ENCODE results near the gene TSC2. TPM values are rescaled to one million over a fixed set of nuclear protein-coding genes. Genes with fewer than 3 reads are reported as not detected.
"Not testable (repeated sequence)": the region's sequence is repeated elsewhere in the genome, so short reads cannot be mapped to it uniquely, and the experiment has no call there.

Gene TSC2
- total and polyA plus RNA-seq, 8 donors, result 116 to 166 (median 128) TPM

DNA sequence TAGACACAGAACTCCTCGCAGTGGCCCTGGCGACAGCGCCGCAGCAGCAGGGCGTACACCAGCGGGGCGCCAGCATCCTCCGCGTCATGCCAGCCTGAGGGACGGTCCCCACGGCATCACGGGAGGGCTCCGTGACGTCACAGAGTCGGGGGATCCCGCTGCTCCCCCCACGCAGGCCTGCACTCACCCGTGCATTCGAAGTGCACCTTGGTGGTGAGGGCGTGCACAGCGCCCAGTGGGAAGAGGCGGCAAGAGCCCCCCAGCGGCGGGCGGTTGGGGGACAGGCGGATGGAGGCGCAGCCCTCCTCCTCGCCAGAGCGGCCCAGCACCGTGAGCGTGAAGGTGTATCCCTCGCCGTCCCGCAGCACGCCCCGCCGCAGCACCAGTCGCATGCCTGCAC, 58.4 kb downstream of the TSC2 start:
- H3K4me1 ChIP-seq; H3K9me3 ChIP-seq; DNase-seq; ATAC-seq; H3K27ac ChIP-seq; H3K27me3 ChIP-seq; H3K4me3 ChIP-seq; intact Hi-C loops (cut with DNase I): not testable (repeated sequence)
- peaks cover 0 to 82% of the 10 kb centered on the region in 2 donors for H3K36me3 ChIP-seq

DNA sequence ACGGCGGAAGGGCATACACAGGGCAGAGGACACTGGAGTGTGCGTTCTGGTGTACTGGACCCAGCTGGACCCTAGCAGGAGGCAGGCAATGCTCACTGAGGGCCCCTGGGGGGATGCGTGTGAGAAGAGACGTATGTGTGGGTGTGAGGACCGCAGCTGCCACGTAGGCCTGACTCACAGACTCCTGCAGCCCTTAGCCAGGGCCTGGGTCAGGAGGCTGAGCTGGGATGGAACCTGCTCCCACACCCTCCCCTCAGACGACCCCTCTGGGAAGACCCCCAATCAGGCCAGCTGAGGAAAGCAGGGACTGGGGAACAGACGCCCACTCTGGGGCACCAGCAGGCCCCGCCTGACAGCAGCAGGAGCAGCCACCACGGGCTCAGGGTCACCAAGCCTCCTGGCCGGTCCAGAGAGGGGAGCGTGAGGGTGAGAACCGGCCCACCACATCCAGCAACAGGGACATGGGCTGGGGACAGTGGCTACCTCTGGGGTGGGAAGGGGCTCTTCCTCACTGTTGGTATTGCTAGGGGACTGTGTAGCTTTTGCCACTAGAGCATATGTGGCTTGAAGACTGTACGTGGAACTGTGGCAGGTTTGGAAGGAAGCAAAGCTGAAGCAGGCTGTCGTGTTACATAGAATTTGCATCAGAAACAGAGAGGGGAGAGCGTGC, 59.5 kb downstream of the TSC2 start:
- H3K4me1 ChIP-seq; ATAC-seq; H3K27ac ChIP-seq; H3K4me3 ChIP-seq; H3K27me3 ChIP-seq; DNase-seq; intact Hi-C loops (cut with DNase I); H3K9me3 ChIP-seq: not testable (repeated sequence)
- H3K36me3 ChIP-seq, result peaks cover 0 to 82% of the 10 kb centered on the region in 2 donors

DNA sequence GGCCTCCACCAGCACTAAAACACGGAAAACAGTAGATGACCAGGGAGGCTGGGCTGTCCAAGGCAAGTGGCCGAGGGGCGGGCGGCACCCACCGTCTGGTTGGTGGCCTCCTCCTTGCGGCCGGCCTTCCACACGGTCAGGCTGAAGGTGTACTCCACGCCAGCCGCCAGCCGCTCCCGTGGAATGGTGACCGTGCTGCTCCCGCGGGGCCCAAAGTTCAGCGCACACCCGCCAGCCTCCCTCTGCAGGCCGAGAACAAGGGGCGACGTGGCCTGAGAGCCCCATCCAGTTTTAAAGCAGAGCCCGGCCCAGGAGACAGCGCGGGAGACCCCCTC, 60.0 kb downstream of the TSC2 start:
- ATAC-seq; intact Hi-C loops (cut with DNase I): not testable (repeated sequence)

DNA sequence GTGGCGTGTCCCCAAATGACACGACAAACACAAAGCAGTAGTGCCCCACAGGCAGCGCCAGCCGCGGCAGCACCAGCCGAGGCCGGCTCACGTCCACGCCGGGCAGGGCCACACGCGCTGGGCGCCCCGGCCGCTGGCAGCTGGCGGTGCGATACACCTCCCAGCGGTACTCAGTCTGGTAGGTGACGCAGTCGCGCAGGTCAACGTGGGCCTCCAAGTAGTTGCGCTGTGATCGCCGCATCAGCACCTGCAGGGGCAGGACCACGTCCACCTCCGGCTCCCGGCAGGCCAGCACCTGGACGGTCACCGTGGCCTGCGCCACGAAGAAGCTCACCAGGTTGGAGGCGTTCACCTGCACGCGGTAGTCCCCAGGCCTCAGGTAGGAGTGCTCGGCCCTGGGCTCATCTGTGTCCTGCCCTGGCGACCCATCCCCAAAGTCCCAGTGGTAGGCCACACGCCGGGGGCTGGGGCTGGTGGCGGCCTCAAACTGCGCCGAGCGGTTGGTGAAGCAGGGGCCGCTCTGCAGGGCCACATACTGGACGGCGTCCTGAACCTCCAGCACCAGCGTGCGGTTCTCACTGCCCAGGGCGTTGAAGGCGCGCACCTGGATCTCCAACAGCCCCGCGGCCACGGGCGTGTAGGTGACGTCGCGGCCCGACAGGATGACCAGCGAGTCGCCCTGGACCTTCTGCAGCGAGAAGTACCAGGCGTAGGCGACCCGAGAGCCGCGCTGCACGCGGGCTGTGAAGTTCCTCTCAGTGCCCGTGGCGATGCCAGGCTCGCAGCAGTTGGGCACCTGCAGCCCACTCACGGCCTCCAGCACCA, 60.9 kb downstream of the TSC2 start:
- H3K27ac ChIP-seq; DNase-seq; intact Hi-C loops (cut with DNase I); ATAC-seq; H3K4me1 ChIP-seq; H3K9me3 ChIP-seq; H3K4me3 ChIP-seq; H3K27me3 ChIP-seq: not testable (repeated sequence)
- peaks cover 0 to 78% of the 10 kb centered on the region in 2 donors for H3K36me3 ChIP-seq

More for the DNA sequence above, 60.0 kb downstream of the TSC2 start:
- H3K4me1 ChIP-seq, H3K9me3 ChIP-seq, H3K27ac ChIP-seq, DNase-seq, H3K27me3 ChIP-seq, H3K4me3 ChIP-seq: not testable (repeated sequence)
- peaks cover 0 to 82% of the 10 kb centered on the region in 2 donors for H3K36me3 ChIP-seq

DNA sequence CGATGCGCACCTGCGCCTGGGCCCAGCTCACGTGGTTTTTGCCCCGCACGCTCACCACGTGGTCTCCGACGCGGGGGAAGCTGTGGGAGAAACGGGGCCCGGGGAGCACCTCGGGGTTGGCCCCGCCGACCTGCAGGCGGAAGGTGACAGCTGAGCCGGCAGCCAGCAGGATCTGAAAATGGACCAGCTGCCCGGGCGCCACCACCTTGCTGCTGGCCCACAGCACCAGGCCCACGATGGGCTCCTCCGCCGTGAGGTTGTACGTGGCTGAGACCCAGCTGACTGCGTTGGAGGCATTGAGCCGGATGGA, 61.4 kb downstream of the TSC2 start:
- H3K9me3 ChIP-seq; H3K4me3 ChIP-seq; intact Hi-C loops (cut with DNase I); H3K4me1 ChIP-seq; H3K27ac ChIP-seq; H3K27me3 ChIP-seq; ATAC-seq: not testable (repeated sequence)
- DNase-seq, result peak in 1 of 4 donors; percentile 74
- peaks cover 0 to 83% of the 10 kb centered on the region in 2 donors for H3K36me3 ChIP-seq

DNA sequence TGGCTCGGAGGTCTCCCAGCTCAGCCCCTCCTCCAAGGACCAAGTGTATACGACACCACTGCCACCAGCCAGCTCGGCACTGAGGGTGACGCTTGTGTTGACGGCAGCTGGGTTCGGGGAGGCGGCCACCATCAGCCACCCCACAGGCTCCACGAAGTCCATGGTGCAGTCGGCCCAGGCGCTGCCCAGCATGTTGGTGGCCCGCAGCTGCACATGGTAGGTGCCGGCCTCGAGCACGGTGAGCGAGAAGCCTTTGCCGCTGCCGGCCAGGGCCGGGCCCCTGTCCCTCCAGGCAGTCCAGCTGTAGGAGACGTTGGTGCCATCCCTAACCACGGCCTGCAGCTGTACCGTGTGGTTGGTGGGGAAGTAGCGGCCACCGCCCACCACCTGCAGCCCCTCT, 62.1 kb downstream of the TSC2 start:
- intact Hi-C loops (cut with DNase I); H3K27me3 ChIP-seq; H3K4me3 ChIP-seq; H3K4me1 ChIP-seq; DNase-seq; H3K9me3 ChIP-seq; H3K27ac ChIP-seq: not testable (repeated sequence)
- peak; percentile 20 for ATAC-seq
- H3K36me3 ChIP-seq, result peaks cover 0 to 89% of the 10 kb centered on the region in 2 donors

DNA sequence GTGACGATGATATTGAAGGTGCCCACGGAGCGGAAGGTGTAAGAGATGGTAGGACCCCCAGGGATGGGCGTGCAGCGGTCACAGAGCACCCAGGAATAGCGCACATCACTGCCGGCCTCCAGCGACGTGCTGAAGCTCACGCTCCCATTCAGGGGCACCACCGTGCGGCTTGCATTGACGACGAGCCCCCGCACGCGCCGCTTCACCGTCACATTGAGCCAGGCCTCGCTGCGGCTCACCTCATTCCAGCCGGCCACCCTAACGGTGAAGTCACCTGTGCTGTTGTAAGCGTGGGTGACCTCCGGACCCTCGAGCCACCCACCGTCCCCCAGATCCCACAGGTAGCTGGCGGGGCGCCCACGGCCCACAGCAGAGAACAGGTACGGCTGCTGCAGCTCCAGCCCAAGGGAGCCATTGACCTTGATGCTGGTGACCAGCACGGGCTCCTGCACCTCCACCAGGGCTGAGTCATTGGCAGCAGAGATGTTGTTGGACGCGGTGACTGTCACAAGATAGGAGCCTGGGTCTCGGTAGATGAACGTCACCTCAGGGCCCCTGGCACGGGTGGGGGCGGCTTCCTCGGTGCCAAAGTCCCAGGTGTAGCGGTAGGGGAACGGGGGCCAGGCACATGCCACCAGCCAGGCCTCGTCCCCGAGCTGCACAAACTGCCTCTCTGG, 62.7 kb downstream of the TSC2 start:
- intact Hi-C loops (cut with DNase I); H3K4me1 ChIP-seq; H3K4me3 ChIP-seq; ATAC-seq; H3K27me3 ChIP-seq; H3K27ac ChIP-seq; DNase-seq; H3K9me3 ChIP-seq: not testable (repeated sequence)
- peaks cover 0 to 89% of the 10 kb centered on the region in 2 donors for H3K36me3 ChIP-seq

DNA sequence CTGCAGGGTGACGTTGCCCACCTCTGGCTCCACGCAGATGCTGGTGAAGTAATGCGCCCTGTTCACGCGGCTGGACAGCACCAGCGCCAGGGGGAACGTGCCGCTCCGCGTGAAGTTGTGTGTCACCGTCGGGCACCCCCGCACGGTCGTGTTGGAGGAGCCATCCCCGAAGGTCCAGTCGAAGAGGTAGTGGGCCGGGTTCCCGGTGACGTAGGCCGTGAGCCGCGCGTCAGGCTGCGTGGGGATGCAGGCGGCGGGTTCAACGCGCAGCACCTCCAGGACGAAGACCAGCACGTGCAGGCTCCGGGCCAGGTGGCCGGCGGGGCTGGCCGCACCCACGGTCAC, 63.2 kb downstream of the TSC2 start:
- H3K27ac ChIP-seq; H3K4me3 ChIP-seq; ATAC-seq; intact Hi-C loops (cut with DNase I); H3K9me3 ChIP-seq; H3K27me3 ChIP-seq; H3K4me1 ChIP-seq: not testable (repeated sequence)
- H3K36me3 ChIP-seq, result peaks cover 0 to 84% of the 10 kb centered on the region in 2 donors
- DNase-seq, result peak in 1 of 4 donors; percentile 77

DNA sequence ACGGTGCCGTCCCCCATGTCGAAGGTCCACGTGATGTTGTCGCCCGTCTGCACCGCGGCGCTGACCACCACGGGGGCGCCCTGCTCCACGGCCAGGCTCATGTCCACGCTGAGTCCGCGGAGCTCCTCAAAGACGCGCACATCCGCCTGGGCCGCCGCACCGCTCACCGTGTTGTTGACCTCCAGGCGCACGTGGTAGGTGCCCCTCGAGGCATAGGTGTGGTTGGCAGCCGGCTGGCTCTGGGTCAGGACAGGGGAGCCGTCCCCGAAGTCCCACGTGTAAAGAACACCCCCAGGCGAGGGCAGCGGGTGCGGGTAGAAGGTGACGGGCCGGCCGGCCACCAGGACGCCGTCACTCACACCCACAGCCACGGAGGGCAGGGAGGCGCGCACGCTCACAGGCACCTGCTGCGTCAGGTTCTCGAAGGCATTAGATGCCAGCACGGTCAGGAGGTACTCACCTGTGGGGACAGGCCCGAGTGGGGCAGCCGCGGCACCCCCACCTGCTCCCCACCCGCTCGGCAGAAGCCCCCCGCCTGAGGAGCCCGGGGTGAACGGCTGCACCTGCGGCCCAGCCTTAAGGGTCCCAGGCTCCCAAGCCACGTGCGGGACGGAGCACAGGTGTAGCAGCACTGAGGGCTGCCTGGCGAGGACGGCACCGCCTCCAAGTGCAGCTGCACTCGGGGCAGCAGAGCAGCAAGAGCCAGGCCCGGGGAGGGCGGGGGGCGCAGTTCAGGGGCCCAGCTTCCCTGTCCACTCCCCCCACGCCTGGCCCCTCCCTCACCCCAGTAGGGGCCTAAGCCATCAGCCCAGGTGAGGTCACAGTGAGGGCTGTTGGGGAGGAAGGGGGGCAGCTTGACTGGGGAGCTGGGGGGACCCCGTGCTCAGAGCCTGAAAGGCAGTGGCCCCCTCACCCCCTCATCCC, 63.9 kb downstream of the TSC2 start:
- H3K4me3 ChIP-seq; intact Hi-C loops (cut with DNase I); DNase-seq; H3K27me3 ChIP-seq; H3K9me3 ChIP-seq; H3K4me1 ChIP-seq; H3K27ac ChIP-seq: not testable (repeated sequence)
- peaks cover 0 to 79% of the 10 kb centered on the region in 2 donors for H3K36me3 ChIP-seq
- ATAC-seq, result peak; percentile 19

DNA sequence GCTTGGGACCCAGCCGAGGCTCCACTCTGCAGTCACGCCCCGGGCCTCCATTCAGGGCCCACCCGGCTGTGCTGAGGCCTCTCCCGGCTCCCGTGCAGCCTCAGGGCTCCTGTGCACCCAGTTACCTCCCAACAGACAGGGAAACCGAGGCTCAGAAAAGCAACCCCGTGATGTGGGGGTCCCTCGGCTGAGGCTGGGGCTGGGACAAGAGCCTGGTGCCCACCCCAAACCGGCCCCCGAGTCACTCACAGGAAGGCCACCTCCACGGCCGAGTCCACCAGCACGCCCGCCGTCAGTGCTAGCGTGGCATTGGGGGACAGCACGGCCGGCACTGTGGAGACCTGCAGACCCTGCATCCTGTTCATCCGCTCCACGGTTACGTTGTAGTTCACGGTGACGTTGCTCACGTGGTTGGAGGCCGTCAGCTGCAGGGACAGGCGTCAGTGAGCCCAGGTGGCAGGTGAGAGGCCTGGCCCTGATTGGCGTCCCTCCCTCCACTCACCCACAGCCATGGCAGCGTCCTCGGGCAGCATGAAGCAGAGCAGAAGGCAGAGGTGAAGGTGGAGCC, 64.8 kb downstream of the TSC2 start:
- H3K27ac ChIP-seq; intact Hi-C loops (cut with DNase I); ATAC-seq; H3K4me3 ChIP-seq; H3K4me1 ChIP-seq; H3K27me3 ChIP-seq; H3K9me3 ChIP-seq; DNase-seq: not testable (repeated sequence)
- H3K36me3 ChIP-seq, result peaks cover 0 to 75% of the 10 kb centered on the region in 2 donors

DNA sequence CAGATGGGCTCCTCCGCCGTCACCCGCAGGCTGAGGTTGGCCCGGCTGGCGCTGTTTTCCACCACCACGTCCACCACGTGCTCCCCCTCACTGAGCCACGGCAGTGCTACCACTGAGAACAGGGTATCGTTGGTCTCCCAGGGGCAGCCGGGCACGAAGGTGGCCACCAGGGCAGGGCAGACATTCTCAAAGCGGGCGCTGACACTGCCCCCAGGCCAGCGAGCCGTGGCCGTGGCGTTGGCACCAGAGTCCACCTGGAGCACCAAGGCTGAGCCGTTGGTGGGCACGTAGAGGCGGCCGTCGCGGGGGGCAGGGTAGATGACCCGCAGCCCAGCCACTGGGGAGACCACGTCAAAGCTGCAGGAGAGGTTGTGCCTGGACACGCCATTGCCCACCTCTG, 66.4 kb downstream of the TSC2 start:
- H3K4me3 ChIP-seq; DNase-seq; intact Hi-C loops (cut with DNase I); H3K4me1 ChIP-seq; ATAC-seq; H3K9me3 ChIP-seq; H3K27me3 ChIP-seq; H3K27ac ChIP-seq: not testable (repeated sequence)
- H3K36me3 ChIP-seq, result peaks cover 0 to 61% of the 10 kb centered on the region in 2 donors

DNA sequence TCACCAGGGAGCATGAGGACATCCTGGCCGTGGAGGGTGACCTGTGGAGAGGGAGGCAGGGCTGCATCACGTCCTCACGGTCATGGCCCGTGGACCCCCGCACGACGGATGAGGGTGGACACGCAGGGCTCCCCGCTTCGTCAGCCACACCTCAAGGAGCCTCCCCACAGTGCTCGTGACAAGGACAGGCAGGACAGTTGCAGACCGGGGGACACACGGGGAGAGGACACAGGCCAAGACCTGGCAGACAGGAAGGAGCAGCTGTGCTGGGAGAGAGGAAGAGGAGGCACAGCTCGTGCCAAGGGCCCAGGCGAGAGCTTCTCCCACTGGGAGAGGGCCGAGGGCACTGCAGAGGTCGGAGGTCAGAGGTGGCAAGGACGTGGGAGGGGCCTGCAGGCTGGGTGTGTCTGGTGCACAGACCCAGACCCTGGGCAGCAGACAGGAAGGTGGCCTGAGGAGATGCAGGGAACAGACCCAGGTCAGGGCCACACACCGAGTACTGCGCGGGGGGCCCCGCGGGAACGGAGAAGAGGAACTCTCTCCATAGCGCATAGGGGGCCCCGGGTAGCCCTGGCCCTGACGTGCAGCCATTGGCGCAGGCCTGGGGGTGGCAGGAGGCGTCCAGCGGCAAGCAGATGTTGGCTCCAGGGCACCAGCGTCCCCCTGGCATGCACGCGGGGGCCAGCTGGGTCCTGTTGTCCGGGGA, 67.3 kb downstream of the TSC2 start:
- DNase-seq; intact Hi-C loops (cut with DNase I); H3K9me3 ChIP-seq; H3K27me3 ChIP-seq; ATAC-seq; H3K27ac ChIP-seq; H3K4me1 ChIP-seq; H3K4me3 ChIP-seq: not testable (repeated sequence)
- peaks cover 0 to 53% of the 10 kb centered on the region in 2 donors for H3K36me3 ChIP-seq

All from left lung (tissue), 10 donors.